GM12878 (cell line): ENCODE results near the gene ANKRD13B. TPM values are rescaled to one million over a fixed set of nuclear protein-coding genes. Genes with fewer than 3 reads are reported as not detected.

ENCODE experiments used
- ATAC-seq: fragments of 200-7000 bp; cut with Tn5 transposase; 3 replicates; pipeline ENCODE4 v1.9.1; 2020; ENCODE audit warnings: mild to moderate bottlenecking, moderate library complexity
- BruUV-seq: library from RNA; stranded (reverse); fragments of 400-500 nt; replicated peaks from 2 replicates; lab custom pipeline; 2021; lab: Mats Ljungman, UMichigan
- CTCF ChIA-PET: fragments of 300-600 bp; sonication (Branson Sonifier 250); formaldehyde crosslinking; extraction: SDS; loops from one replicate; lab custom pipeline; 2021; ENCODE audit warnings: inconsistent platforms; lab: Yijun Ruan, JAX
- POLR2A ChIA-PET: fragments of 350-600 bp; formaldehyde crosslinking; extraction: SDS; loops from one replicate; lab custom pipeline; 2021; ENCODE audit warnings: inconsistent platforms; lab: Charles Lee
- RAD21 ChIA-PET: fragments of 300-600 bp; sonication (Branson Sonifier 250); formaldehyde crosslinking; loops from one replicate; lab custom pipeline; 2023; ENCODE audit warnings: antibody characterized with exemption; ENCODE audit not compliant: unreplicated experiment; lab: Charles Lee
- SMC1A ChIA-PET: fragments of 300-600 bp; sonication (Branson Sonifier 250); formaldehyde crosslinking; loops from one replicate; lab custom pipeline; 2023; ENCODE audit not compliant: unreplicated experiment, uncharacterized antibody; lab: Charles Lee
- DNase-seq: peaks from one replicate; pipeline ENCODE4 v3.0.0-alpha.2; 2011; ENCODE audit warnings: low read depth, low spot score
- FAIRE-seq: peaks from 3 replicates; lab custom pipeline; 2011; peaks lifted over from hg19 to GRCh38; lab: Jason Lieb, UNC
- H2AFZ ChIP-seq: 2 replicates; pipeline ENCODE4 v1.6.0; 2011; ENCODE audit warnings: low read depth, low read length, control low read depth; ENCODE audit not compliant: control insufficient read depth
- H3K27ac ChIP-seq: 2 replicates; pipeline ENCODE4 v1.5.1; 2011; ENCODE audit warnings: control low read depth; ENCODE audit not compliant: control insufficient read depth, insufficient read depth
- H3K27me3 ChIP-seq, 2 experiments: replicated peaks in 1 of 2; 2 replicates each; pipeline versions ENCODE4 v1.6.0 to v1.6.1; 2011; ENCODE audit warnings: low read length in 1 of 2; ENCODE audit not compliant: control insufficient read depth in 2 of 2, insufficient read depth in 2 of 2
- H3K36me3 ChIP-seq, 2 experiments: 2 replicates each; pipeline ENCODE4 v1.5.1; 2011; ENCODE audit warnings: low read length in 1 of 2; ENCODE audit not compliant: control insufficient read depth in 2 of 2, insufficient read depth in 2 of 2
- H3K4me1 ChIP-seq: 2 replicates; pipeline ENCODE4 v1.6.1; 2011; ENCODE audit warnings: mild to moderate bottlenecking, low read length, moderate library complexity, mixed read lengths; ENCODE audit not compliant: control insufficient read depth, insufficient read depth
- H3K4me2 ChIP-seq: 2 replicates; pipeline ENCODE4 v1.6.0; 2011; ENCODE audit warnings: control low read depth; ENCODE audit not compliant: control insufficient read depth, insufficient read depth
- H3K4me3 ChIP-seq: fragments of 200-600 bp; sonication (generic); 2 replicates; pipeline ENCODE4 v1.5.1; 2016
- H3K79me2 ChIP-seq: 2 replicates; pipeline ENCODE4 v1.6.0; 2011; ENCODE audit warnings: low read length; ENCODE audit not compliant: control insufficient read depth, insufficient read depth
- H3K9ac ChIP-seq: 2 replicates; pipeline ENCODE4 v1.8.0; 2011; ENCODE audit warnings: low read length, control low read depth, mixed read lengths; ENCODE audit not compliant: control insufficient read depth, insufficient read depth
- H3K9me3 ChIP-seq: replicated peaks from 3 replicates; pipeline ENCODE4 v1.5.1; 2011; ENCODE audit warnings: mild to moderate bottlenecking, low read length; ENCODE audit not compliant: control insufficient read depth, insufficient read depth
- H4K20me1 ChIP-seq: 2 replicates; pipeline ENCODE4 v1.6.0; 2011; ENCODE audit not compliant: control insufficient read depth, insufficient read depth
- BHLHE40 ChIP-seq, 2 experiments: fragments of 450-650 bp in 1 of 2; IDR thresholded peaks; 2 replicates each; pipeline ENCODE4 v1.6.1; 2011 to 2017; ENCODE audit warnings: low read depth in 2 of 2, borderline replicate concordance in 1 of 2, improper control_type of control experiment in 1 of 2, low read length in 1 of 2, mild to moderate bottlenecking in 1 of 2
- CREM ChIP-seq: IDR thresholded peaks from 2 replicates; pipeline ENCODE4 v1.6.1; 2014; ENCODE audit warnings: antibody characterized with exemption, low read depth
- EGR1 ChIP-seq, 2 experiments: IDR thresholded peaks; 1 replicate in 1 of 2; 2 replicates in 1 of 2; pipeline ENCODE4 v1.6.1; 2011 to 2012; ENCODE audit warnings: low read depth in 2 of 2, low read length in 2 of 2, borderline replicate concordance in 1 of 2, mild to moderate bottlenecking in 1 of 2, moderate library complexity in 1 of 2
- ESRRA ChIP-seq: IDR thresholded peaks from 2 replicates; pipeline ENCODE4 v1.6.1; 2012; ENCODE audit warnings: mild to moderate bottlenecking, low read length, improper control_type of control experiment
- GATAD2B ChIP-seq: fragments of 450-650 bp; conservative IDR thresholded peaks from 2 replicates; pipeline ENCODE4 v1.6.1; 2017; ENCODE audit warnings: low read depth, mild to moderate bottlenecking, moderate library complexity
- HDGF ChIP-seq: fragments of 450-650 bp; IDR thresholded peaks from 2 replicates; pipeline ENCODE4 v1.6.1; 2016; ENCODE audit warnings: antibody characterized with exemption
- KDM1A ChIP-seq: fragments of 200-600 bp; sonication (generic); IDR thresholded peaks from 2 replicates; pipeline ENCODE4 v1.6.1; 2016; ENCODE audit warnings: borderline replicate concordance
- MXI1 ChIP-seq: fragments of 150-350 bp; IDR thresholded peaks from 2 replicates; pipeline ENCODE4 v1.6.1; 2011; ENCODE audit warnings: low read depth, mild to moderate bottlenecking, inconsistent platforms, low read length, improper control_type of control experiment
- NR2F1 ChIP-seq: fragments of 450-650 bp; conservative IDR thresholded peaks from 2 replicates; pipeline ENCODE4 v1.6.1; 2017; ENCODE audit warnings: mild to moderate bottlenecking
- PAX5 ChIP-seq: IDR thresholded peaks from 2 replicates; pipeline ENCODE4 v1.6.1; 2011; ENCODE audit warnings: low read depth, low read length, borderline replicate concordance
- POU2F2 ChIP-seq: IDR thresholded peaks from 3 replicates; pipeline ENCODE4 v1.6.1; 2011; ENCODE audit warnings: low read depth, mild to moderate bottlenecking, low read length, borderline replicate concordance
- RB1 ChIP-seq: fragments of 450-650 bp; formaldehyde crosslinking; IDR thresholded peaks from 2 replicates; pipeline ENCODE4 v1.6.1; 2017; ENCODE audit warnings: mild to moderate bottlenecking, borderline replicate concordance
- TCF3 ChIP-seq: IDR thresholded peaks from 2 replicates; pipeline ENCODE4 v1.6.1; 2012; ENCODE audit warnings: low read depth, mild to moderate bottlenecking, low read length, borderline replicate concordance; ENCODE audit not compliant: insufficient read depth
- YY1 ChIP-seq: IDR thresholded peaks from 2 replicates; pipeline ENCODE4 v1.6.1; 2011; ENCODE audit warnings: low read depth, mild to moderate bottlenecking, low read length
- WGBS: methylation state at CpG from one replicate; pipeline ENCODE4 v1.1.6; 2016; ENCODE audit warnings: low lambda C conversion rate; ENCODE audit not compliant: insufficient replicate concordance, insufficient coverage; ENCODE audit errors: missing lambda C conversion rate; 5-methylcytosine and 5-hydroxymethylcytosine counted together
- in situ Hi-C: fragments of 300-500 bp; cut with MboI; formaldehyde crosslinking; loops from 9 replicates; pipeline ENCODE4 v1.14.3; 2018; ENCODE audit warnings: mixed read lengths
- intact Hi-C: fragments of 100-400 bp; cut with micrococcal nuclease; formaldehyde crosslinking; loops from one replicate; pipeline ENCODE4 v1.14.2; 2022; ENCODE audit not compliant: unreplicated experiment
- polyA plus RNA-seq, 11 experiments: library from polyadenylated mRNA; depleted of rRNA in 4 of 11; unstranded in 6 of 11; stranded (reverse) in 5 of 11; fragments of >200 nt; fragmentation: Nextera tagmentation in 4 of 11; fragmentation: Illumina TruSeq in 1 of 11; extraction: Ambion mirVana in 4 of 11; extraction: Trizol in 1 of 11; gene quantifications; 1 replicate in 1 of 11; 2 replicates in 10 of 11; pipeline versions ENCODE4 v1.2.1 to v1.2.3, GENCODE V29; 2011 to 2016; ENCODE audit warnings: inconsistent platforms in 2 of 11, missing spikeins in 2 of 11, low read depth in 1 of 11
- total RNA-seq, 4 experiments: library from RNA; depleted of rRNA in 3 of 4; stranded (reverse); fragments of >200 nt in 3 of 4; fragmentation: Illumina TruSeq in 1 of 4; extraction: Trizol in 1 of 4; gene quantifications; 2 replicates each; pipeline versions ENCODE4 v1.2.1 to v1.2.3, GENCODE V29; 2013 to 2021
- TF ChIP-seq, protein P1 (sequence below): fragments of 450-650 bp; formaldehyde crosslinking; IDR thresholded peaks from 2 replicates; pipeline ENCODE4 v1.5.0; 2022; ENCODE audit warnings: mild to moderate bottlenecking, missing genetic modification characterization
- TF ChIP-seq, protein P2 (sequence below): IDR thresholded peaks from 2 replicates; pipeline ENCODE4 v1.6.1; 2012; ENCODE audit warnings: low read depth, low read length, improper control_type of control experiment

Gene ANKRD13B
- total and polyA plus RNA-seq, 10 of the 15 experiments (the other 5 are each of a cell fraction or from before 2014, with no cell fraction given) = 0.18 to 15.0 (median 2.8) TPM

DNA sequence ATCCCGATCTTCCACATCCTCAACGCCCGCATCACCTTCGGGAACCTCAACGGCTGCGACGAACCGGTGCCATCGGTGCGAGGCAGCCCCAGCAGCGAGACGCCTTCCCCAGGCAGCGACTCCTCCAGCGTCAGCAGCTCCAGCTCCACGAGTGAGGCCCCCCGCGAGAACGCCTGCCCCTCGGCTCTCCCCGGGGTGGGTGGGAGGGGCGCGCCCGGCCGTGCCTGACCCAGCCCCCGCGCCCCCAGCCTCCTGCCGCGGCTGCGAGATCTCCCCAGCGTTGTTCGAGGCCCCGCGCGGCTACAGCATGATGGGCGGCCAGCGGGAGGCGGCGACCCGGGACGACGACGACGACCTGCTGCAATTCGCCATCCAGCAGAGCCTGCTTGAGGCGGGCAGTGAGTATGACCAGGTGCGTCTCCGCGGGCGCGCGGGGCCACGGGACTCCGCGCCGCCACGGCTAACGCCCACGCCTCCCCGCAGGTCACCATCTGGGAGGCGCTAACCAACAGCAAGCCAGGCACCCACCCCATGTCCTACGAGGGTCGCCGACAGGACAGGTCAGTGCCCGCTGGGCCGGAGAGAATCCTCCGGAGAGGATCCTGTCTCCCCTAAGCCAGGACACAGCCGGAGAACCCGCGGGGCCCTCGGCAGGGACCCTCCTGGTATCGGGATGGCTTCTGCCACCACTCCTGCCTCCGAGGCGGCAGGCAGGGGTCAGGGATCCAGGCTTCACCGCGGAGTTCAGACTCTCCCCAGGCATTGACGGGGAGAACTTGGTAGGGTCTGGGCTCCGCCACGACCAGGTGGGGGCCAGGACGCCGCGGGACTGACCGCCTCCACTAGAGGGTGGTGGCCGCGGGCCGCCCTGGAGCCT lies 19.7 kb downstream of the ANKRD13B start (continued):
- TF ChIP-seq, protein P1, sequence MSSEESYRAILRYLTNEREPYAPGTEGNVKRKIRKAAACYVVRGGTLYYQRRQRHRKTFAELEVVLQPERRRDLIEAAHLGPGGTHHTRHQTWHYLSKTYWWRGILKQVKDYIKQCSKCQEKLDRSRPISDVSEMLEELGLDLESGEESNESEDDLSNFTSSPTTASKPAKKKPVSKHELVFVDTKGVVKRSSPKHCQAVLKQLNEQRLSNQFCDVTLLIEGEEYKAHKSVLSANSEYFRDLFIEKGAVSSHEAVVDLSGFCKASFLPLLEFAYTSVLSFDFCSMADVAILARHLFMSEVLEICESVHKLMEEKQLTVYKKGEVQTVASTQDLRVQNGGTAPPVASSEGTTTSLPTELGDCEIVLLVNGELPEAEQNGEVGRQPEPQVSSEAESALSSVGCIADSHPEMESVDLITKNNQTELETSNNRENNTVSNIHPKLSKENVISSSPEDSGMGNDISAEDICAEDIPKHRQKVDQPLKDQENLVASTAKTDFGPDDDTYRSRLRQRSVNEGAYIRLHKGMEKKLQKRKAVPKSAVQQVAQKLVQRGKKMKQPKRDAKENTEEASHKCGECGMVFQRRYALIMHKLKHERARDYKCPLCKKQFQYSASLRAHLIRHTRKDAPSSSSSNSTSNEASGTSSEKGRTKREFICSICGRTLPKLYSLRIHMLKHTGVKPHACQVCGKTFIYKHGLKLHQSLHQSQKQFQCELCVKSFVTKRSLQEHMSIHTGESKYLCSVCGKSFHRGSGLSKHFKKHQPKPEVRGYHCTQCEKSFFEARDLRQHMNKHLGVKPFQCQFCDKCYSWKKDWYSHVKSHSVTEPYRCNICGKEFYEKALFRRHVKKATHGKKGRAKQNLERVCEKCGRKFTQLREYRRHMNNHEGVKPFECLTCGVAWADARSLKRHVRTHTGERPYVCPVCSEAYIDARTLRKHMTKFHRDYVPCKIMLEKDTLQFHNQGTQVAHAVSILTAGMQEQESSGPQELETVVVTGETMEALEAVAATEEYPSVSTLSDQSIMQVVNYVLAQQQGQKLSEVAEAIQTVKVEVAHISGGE (CRISPR knock-in tag) = no peak
- no peak for TF ChIP-seq TCF3
- TF ChIP-seq ESRRA = no peak
- TF ChIP-seq HDGF = no peak
- TF ChIP-seq, all 136 proteins: peak for 0

DNA sequence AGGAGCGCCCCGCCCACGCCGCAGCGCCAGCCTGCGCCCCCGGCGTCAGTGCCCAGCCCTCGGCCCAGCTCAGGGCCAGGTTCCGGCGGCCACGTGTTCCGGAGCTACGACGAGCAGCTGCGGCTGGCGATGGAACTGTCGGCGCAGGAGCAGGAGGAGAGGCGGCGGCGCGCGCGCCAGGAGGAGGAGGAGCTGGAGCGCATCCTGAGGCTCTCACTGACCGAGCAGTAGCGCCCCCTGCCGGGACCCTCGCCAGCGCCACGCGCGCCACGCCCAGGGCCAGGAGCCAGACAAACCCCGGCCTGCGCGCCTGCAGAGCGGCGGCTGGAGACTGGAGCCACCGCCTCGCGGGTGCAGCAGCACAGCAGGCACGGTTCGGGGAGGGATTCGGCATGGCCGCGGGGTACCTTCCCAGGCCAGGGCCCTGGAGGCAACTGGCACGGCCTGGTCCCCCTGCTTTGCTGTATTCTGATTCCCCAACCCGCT lies 20.5 kb downstream of the ANKRD13B start:
- H3K4me3 ChIP-seq = peak overlapping the region; percentile 30; the same call in 1 of the 2 replicates
- H3K27ac ChIP-seq = no peak overlapping the region
- ChIA-PET POLR2A (interaction anchor here (0.6 to 1.5 kb wide), 3 partner anchors 21 to 55 kb away, joined by 3 to 5 read pairs (median 4); partner anchors contain the start of gene ANKRD13B), RAD21 (interaction anchor here (0.9 to 3.1 kb wide), 8 partner anchors 19 to 243 kb away, joined by 3 to 20 read pairs (median 4); partner anchors contain the start of gene ANKRD13B), CTCF (interaction anchor here (0.5 to 7.1 kb wide), 17 partner anchors 8 to 314 kb away, joined by 3 to 82 read pairs (median 4); partner anchors contain the start of gene ANKRD13B), SMC1A (interaction anchor here (0.8 to 1.4 kb wide), 3 partner anchors 30 to 34 kb away, joined by 3 read pairs; no protein-coding TSS in a partner anchor)
- no peak overlapping the region for H3K9ac ChIP-seq
- no peak for DNase-seq
- H4K20me1 ChIP-seq = no peaks in the 10 kb centered on the region; the same call in 1 of the 2 replicates
- peak overlapping the region; percentile 53 for H3K4me2 ChIP-seq
- BruUV-seq = no TSS peak
- intact Hi-C loops (loop anchor here (1.0 to 10.0 kb wide), 3 partner anchors 33 to 321 kb away; partner anchors contain the start of gene SSH2), in situ Hi-C loops (no loop called here)
- H3K4me1 ChIP-seq = peaks cover 38% of the 10 kb centered on the region
- H3K79me2 ChIP-seq = no peaks in the 10 kb centered on the region
- peak; percentile 67 for ATAC-seq
- peak; percentile 23 for FAIRE-seq
- 4% methylated on average over 41 of the region's 50 CpGs for WGBS
- H3K9me3 ChIP-seq = no peaks in the 10 kb centered on the region; the same call in 2 of the 3 replicates
- H2AFZ ChIP-seq = peak overlapping the region; percentile 78
- H3K27me3 ChIP-seq = peaks cover 4 to 6% of the 10 kb centered on the region in 2 experiments; a peak in 3 of 4 replicates
- no peaks in the 10 kb centered on the region for H3K36me3 ChIP-seq
- TF ChIP-seq CREM (0 out of 2 replicates have a peak, but pooled peaks have one; percentile 27), KDM1A (no peak), POU2F2 (no peak), RB1 (peak; percentile 69; the same call in 1 of the 2 replicates), EGR1 (IDR thresholded peaks at IDR 0.05; ENCODE audit: borderline replicate concordance in 1 of 2, low read depth in 2 of 2, low read length in 2 of 2) (no peak), MXI1 (peak; percentile 63), YY1 (0 out of 2 replicates have a peak, but pooled peaks have one; percentile 46), BHLHE40 (IDR thresholded peaks at IDR 0.05; ENCODE audit: borderline replicate concordance in 1 of 2, low read depth in 2 of 2, low read length in 1 of 2) (peak in 1 of 2 experiments; percentile 66; a peak in 2 of 4 replicates), GATAD2B (peak; percentile 44), NR2F1 (peak; percentile 22; the same call in 1 of the 2 replicates), PAX5 (peak; percentile 82)
- TF ChIP-seq, protein P2, sequence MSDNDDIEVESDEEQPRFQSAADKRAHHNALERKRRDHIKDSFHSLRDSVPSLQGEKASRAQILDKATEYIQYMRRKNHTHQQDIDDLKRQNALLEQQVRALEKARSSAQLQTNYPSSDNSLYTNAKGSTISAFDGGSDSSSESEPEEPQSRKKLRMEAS = peak; percentile 71; the same call in 1 of the 2 replicates
